Inflammatory macrophage treated with lipopolysaccharide for 4 hours (primary cell): Measurements from ENCODE around the gene ASB6.
"Not testable (repeated sequence)": the region's sequence is repeated elsewhere in the genome, so short reads cannot be mapped to it uniquely, and the experiment has no call there.

Source experiments
- DNase-seq: peaks from one replicate; pipeline ENCODE4 v3.0.0-alpha.2; 2020

The ASB6 gene

DNA sequence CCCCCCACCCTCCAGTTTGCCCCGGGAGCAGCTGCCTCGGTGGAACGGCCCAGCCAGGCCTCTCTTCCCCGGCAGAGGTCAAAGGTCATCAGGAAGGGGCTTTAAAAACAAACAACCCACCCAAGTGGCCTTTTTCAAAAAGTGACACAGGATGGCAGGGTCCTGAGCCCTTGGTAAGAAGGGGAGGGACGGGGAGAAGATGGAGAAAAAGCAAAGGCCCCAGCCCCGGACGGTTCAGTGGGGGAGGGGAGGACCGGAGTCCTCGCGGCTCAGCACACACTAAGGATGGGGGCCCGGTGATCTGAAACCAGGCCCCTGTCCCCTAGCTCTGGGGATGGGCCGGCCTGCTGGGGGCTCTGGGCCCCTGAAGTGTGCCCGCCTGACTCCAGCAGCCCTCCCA is 24.6 kb upstream of the ASB6 start:
- no peak for DNase-seq

GRCh38 chr9:129665814-129666520 is 24.0 kb upstream of the ASB6 start:
- no peak for DNase-seq

GRCh38 chr9:129665389-129665775 is 23.4 kb upstream of the ASB6 start, which contains the start of gene PRRX2:
PRRX2 (plus strand) TSS chr9:129665647; CDS start chr9:129665868, 221 bp downstream.
- DNase-seq: no peak

DNA sequence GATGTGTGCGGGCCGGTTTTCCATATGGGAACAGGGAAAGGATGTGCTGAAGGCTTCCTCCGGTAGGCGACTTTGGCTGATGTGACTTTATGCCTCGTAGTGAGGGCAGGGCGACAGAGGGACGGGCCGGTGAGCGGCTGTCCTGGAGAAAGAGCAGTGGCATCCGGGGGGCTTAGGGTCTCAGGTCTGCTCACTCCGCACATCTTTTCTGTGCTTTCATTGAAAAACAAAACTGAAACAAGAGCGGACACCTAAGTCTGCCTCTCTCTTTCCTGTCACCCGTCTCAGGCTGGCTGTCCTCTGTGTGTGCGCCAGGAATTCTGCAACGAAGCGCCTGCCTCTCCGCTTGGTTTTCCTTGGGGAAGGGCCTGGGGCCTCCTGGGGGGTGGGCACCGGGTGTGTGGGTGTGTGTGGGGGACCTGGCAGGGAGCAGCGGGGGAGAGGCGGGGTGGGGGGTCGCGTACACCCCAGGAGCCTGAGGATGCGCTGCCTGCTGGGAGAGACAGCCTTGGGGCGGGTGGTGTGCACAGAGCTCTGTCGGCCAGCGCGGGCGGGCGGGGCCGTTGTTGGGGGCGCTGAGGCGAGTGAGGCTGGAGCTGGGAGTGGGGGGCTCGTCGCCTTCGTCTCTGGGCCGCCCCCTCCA is 22.9 kb upstream of the ASB6 start:
- DNase-seq: no peak

- not testable (repeated sequence) for DNase-seq
Measured at GRCh38 chr9:129662239-129662638, 20.3 kb upstream of the ASB6 start.

DNA sequence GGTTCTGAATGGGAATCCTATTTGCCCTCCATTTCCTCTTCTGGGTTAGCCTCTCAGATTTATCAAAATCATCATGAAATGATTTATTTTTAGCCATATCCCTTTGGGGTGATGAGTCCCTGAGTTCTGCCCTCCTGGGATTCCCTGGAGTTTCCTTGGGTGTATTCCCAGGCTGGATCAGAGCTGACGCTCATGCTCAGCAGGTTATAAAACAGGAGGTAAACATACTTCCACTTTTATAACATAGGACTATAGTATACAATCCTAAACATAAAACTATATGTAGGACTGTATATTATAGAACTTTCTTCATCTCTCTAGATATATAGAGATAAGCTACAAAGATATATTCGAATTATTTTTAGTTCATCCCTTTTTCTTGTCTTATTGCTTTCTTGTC is 19.1 kb upstream of the ASB6 start:
- DNase-seq: no peak

DNA sequence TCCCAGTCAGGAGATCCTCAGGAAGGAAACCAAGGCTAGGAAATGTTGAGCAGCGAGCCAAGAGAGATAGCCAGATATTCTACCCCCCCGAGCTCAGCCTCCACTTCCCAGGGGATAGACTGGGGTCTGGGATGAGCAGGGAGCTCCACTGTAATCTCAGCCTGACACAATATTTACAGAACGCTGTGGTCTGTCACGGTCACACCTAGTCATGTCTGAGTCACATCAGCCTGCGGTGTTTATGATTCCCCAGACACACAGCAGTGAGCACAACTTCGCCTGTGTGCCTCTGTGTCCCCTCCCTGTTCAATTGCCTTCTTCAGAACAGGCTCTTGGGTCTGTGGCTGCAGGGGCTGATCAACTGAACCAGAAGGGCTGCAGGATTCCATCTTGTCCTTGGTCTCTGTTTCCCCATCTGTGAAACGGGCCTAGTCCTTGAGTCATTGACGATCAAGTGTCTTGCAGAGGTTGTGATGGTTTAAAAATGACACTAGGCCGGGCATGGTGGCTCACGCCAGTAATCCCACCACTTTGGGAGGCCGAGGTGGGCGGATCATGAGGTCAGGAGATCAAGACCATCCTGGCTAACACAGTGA is 14.9 kb upstream of the ASB6 start:
- DNase-seq: no peak

GRCh38 chr9:129655696-129656095 is 13.7 kb upstream of the ASB6 start:
- DNase-seq: peak; percentile 34

GRCh38 chr9:129655154-129655553 is 13.2 kb upstream of the ASB6 start:
- DNase-seq: no peak

GRCh38 chr9:129654554-129655040 is 12.6 kb upstream of the ASB6 start:
- DNase-seq: no peak

GRCh38 chr9:129653823-129654553 is 12.0 kb upstream of the ASB6 start:
- no peak for DNase-seq

DNA sequence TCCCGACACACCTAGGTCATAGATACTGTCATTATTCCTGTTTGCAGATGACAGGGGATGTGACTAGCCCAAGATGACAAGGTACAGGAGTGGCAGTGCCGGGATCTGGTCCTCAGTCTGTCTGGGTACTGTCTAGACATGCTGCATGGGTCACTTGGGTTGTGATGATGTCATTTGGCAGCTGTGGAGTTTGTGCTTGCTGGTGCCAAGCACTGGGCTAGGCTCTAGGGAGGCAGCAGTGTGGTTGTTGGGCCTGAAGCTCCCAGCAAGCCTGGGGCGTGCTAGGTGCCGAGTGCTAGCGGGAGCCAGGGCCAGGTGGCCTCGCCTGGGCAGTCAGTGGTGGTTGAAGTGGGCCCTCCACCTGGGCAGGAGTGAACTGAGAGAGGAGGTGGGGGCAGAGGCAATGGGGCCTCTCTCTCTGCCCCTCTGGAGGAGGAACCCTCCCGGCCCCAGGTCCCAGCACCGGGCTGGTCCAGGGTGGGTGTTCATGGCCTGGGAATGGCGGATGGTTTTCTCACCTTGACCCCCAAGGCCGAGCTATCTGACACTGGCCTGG is 8.8 kb upstream of the ASB6 start:
- DNase-seq: no peak

GRCh38 chr9:129649726-129650679 is 8.1 kb upstream of the ASB6 start:
- no peak for DNase-seq

- no peak for DNase-seq
Measured at GRCh38 chr9:129648764-129649115, 6.8 kb upstream of the ASB6 start.

- DNase-seq: no peak
Measured at GRCh38 chr9:129648092-129648763, 6.3 kb upstream of the ASB6 start.

- DNase-seq: no peak
Measured at GRCh38 chr9:129647635-129648034, 5.7 kb upstream of the ASB6 start.

GRCh38 chr9:129646654-129647053 is 4.7 kb upstream of the ASB6 start:
- DNase-seq: no peak

- DNase-seq: no peak
Measured at GRCh38 chr9:129646252-129646651, 4.3 kb upstream of the ASB6 start.

GRCh38 chr9:129644902-129645301 is 3.0 kb upstream of the ASB6 start:
- no peak for DNase-seq

GRCh38 chr9:129644365-129644764 is 2.4 kb upstream of the ASB6 start:
- no peak for DNase-seq

- no peak for DNase-seq
Measured at GRCh38 chr9:129643706-129644105, 1.8 kb upstream of the ASB6 start.
